Tibial artery (tissue), 4 donors: ENCODE data around the gene ARL3.
A peak's percentile ranks its signal among the peaks of the same experiment; 100 is the strongest.

Source experiments
- DNase-seq, 2 donors: peaks; one replicate each; pipeline ENCODE4 v3.0.0-alpha.2; 2019
- H3K27ac ChIP-seq, 2 donors: fragments of 200-600 bp; sonication (generic) in 1 of 2; 1 replicate in 1 of 2; 2 replicates in 1 of 2; pipeline ENCODE4 v1.5.1; 2018 to 2019; ENCODE audit warnings: mild to moderate bottlenecking in 1 of 2
- H3K27me3 ChIP-seq, 2 donors: fragments of 200-600 bp; sonication (generic) in 1 of 2; one replicate each; pipeline versions ENCODE4 v1.5.1 to v1.6.0; 2016 to 2019
- H3K36me3 ChIP-seq, 3 donors: fragments of 200-600 bp; sonication (generic) in 2 of 3; one replicate each; pipeline ENCODE4 v1.5.1; 2016 to 2019; ENCODE audit warnings: mild to moderate bottlenecking in 2 of 3
- H3K4me1 ChIP-seq, 4 donors: fragments of 200-600 bp; sonication (generic) in 2 of 4; 1 replicate in 3 of 4; 2 replicates in 1 of 4; pipeline ENCODE4 v1.5.1; 2016 to 2019
- H3K4me3 ChIP-seq, 2 donors: fragments of 200-600 bp; sonication (generic) in 1 of 2; 1 replicate in 1 of 2; 2 replicates in 1 of 2; pipeline ENCODE4 v1.5.1; 2018 to 2019; ENCODE audit warnings: mild to moderate bottlenecking in 2 of 2
- H3K9me3 ChIP-seq, 3 donors: fragments of 200-600 bp; sonication (generic) in 1 of 3; one replicate each; pipeline ENCODE4 v1.5.1; 2016 to 2019
- intact Hi-C: fragments of 100-400 bp; cut with DNase I; formaldehyde crosslinking; loops from one replicate; pipeline ENCODE4 v1.15.0; 2023; ENCODE audit warnings: low total_unique reads
- TF ChIP-seq, protein P1 (sequence below), 2 experiments: fragments of 200-600 bp in 1 of 2; fragments of 450-650 bp in 1 of 2; IDR thresholded peaks; one replicate each; pipeline ENCODE4 v1.5.1; 2017 to 2019; ENCODE audit warnings: antibody characterized with exemption in 2 of 2, mild to moderate bottlenecking in 1 of 2, moderate library complexity in 1 of 2

ARL3 gene

GRCh38 chr10:102651455-102652169 is 62.6 kb downstream of the ARL3 start:
- Histone ChIP-seq H3K4me1 (peaks cover 0 to 73% (median 54%) of the 10 kb centered on the region in 4 donors), H3K9me3 (no peaks in the 10 kb centered on the region), H3K36me3 (peaks cover 31 to 58% (median 52%) of the 10 kb centered on the region in 3 donors), H3K27me3 (no peaks in the 10 kb centered on the region), H3K27ac (peak overlapping the region in 1 of 2 donors; percentile 6), H3K4me3 (no peak overlapping the region)
- intact Hi-C loops: no loop called here
- TF ChIP-seq, protein P1, sequence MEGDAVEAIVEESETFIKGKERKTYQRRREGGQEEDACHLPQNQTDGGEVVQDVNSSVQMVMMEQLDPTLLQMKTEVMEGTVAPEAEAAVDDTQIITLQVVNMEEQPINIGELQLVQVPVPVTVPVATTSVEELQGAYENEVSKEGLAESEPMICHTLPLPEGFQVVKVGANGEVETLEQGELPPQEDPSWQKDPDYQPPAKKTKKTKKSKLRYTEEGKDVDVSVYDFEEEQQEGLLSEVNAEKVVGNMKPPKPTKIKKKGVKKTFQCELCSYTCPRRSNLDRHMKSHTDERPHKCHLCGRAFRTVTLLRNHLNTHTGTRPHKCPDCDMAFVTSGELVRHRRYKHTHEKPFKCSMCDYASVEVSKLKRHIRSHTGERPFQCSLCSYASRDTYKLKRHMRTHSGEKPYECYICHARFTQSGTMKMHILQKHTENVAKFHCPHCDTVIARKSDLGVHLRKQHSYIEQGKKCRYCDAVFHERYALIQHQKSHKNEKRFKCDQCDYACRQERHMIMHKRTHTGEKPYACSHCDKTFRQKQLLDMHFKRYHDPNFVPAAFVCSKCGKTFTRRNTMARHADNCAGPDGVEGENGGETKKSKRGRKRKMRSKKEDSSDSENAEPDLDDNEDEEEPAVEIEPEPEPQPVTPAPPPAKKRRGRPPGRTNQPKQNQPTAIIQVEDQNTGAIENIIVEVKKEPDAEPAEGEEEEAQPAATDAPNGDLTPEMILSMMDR (IDR thresholded peaks at IDR 0.05): no peak
- no peak for DNase-seq

DNA sequence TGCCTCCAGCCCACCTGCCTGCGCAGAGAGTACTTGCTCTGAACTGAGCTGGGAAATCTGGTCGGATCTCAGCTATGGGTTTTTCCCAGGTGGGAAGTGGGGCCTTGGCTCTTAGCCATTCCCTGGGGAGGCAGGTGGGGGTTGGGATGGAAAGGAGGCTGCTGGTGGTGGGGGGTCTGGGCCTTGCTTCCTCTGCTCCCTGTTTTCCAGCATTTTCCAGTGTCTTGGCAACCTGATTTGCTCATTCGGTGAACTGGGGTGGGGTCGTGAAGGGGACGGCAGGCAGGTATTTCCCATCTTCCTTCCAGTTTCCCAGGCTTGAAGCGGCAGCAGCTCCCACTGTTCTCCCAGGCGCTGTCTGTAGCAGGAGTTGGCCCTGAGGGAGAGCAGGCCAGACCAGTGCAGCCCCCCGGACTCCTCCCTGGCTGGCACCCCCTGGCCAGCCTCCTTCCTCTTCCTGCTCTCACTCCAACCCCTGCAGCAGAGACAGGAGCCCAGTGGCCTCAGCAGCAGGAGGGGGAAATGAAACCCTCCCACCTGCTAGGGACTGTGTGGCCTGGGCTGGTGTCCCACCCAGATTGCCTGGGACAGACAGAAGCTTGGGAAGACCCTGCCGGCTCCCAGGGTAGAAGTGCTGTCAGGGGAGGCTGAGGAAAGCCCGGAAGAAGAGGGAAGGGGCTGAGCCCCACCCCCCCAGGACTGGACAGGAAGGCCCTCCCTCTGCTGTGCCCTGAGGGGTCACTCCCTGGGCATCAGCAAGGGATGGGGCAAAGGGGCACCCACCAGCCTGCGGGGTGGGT is 63.3 kb downstream of the ARL3 start:
- H3K9me3 ChIP-seq: no peaks in the 10 kb centered on the region
- no peak for DNase-seq
- intact Hi-C loops: no loop called here
- peaks cover 23 to 51% (median 44%) of the 10 kb centered on the region in 3 donors for H3K36me3 ChIP-seq
- H3K27ac ChIP-seq: peak overlapping the region; percentile 6 to 97
- TF ChIP-seq, protein P1 (IDR thresholded peaks at IDR 0.05): no peak
- H3K4me1 ChIP-seq: peaks cover 0 to 77% (median 54%) of the 10 kb centered on the region in 4 donors
- no peaks in the 10 kb centered on the region for H3K27me3 ChIP-seq
- peak overlapping the region in 1 of 2 donors; percentile 90 for H3K4me3 ChIP-seq

DNA sequence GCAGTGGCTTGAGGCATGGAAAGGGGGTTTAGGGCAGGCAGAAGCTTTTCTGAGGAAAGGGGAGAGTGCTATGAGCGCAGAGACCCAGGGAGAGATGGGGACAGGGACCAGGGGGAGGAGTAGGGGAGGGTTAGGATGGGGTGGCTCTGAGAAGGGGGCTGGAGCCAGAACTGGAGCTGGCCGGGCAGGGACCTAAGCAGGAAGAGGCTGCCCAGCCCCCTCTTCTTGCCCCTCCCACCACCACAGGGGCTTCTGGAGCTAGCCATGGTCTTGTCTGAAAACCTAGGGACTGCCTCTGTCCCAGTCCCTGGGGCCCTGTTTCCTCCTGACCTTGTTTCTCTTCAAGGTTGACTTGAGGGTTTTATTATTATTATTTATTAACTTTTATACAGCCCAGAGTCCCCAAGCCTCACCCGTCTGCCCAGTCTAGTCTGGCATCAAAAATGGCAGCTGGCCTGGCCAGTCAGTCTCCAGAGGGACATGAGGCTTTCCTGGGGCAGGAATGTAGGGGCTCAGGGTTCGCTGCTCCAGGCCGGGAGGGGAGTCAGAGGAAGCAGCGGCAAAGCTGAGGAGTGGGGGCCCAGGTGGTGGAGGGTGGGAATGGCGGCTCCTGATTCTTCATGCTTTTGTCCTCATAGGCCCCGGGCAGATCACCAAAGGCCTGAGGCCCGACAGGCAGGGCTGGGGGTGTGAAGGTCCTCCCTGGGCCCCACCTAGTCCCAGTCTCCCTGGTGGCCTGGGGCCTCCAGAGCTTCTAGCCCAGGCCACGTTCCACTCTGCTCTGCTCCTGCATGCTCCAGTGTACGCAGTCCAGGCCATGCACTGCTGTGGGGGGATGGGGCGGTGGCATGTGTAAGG is 64.2 kb downstream of the ARL3 start:
- H3K9me3 ChIP-seq: no peaks in the 10 kb centered on the region
- peaks cover 0 to 77% (median 54%) of the 10 kb centered on the region in 4 donors for H3K4me1 ChIP-seq

DNA sequence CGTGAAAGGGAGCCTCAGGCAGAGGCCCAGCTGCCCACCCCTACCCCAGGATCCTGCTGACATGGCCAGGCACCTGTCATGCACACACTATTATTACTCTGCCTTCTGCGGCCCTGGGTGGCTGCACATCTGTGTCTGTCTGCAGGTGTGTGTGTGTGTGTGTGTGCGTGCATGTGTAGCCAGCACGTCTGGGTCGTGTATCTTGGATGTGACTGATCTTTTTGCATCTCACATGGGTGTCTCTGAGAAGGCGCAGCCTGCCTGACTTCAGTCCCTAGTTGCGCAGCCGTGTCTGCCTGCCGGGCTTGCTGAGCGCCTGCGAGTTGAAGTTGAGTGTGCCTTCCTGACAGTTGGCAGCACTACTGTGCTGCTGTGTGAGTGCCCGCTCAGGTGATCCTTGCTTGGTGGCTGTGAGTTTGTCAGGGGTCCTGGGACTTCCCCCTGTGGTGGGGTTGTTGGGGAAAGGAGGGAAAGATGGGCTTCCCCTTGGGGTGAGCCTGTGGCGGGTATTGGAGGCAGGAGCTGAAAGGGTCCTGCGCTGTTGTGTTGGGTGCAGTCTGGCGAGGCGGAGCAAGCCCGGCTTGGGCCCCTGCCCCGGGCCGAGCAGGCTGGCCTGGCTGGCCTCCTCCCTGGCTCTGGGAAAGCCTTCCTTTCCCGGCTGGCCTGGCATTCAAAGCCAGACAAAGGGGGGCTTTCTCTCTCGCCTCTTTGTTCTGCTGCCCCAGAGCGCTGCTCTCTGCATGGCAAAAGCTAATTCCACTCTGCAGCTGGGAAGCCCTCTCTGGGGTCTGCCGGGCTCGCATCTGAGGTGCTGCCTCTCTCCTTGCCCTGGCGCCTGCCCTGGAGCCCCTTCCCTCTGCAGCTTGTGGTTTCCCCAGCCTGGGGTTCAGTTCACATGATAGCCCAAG is 65.1 kb downstream of the ARL3 start:
- peaks cover 0 to 75% (median 54%) of the 10 kb centered on the region in 4 donors for H3K4me1 ChIP-seq
- TF ChIP-seq, protein P1 (IDR thresholded peaks at IDR 0.05): no peak
- H3K27me3 ChIP-seq: no peaks in the 10 kb centered on the region
- intact Hi-C loops: loop anchor here (5.0 kb wide), 1 partner anchor 63 kb away; the partner anchor contains the start of genes ARL3 and SFXN2
- H3K4me3 ChIP-seq: peak overlapping the region; percentile 86 to 90
- peak overlapping the region; percentile 97 to 99 for H3K27ac ChIP-seq
- no peak for DNase-seq
- no peaks in the 10 kb centered on the region for H3K9me3 ChIP-seq
- H3K36me3 ChIP-seq: peaks cover 7 to 33% (median 27%) of the 10 kb centered on the region in 3 donors

More for the DNA sequence above, 64.2 kb downstream of the ARL3 start:
- peak overlapping the region; percentile 6 to 97 for H3K27ac ChIP-seq
- no peak for DNase-seq
- TF ChIP-seq, protein P1 (IDR thresholded peaks at IDR 0.05): no peak
- peaks cover 15 to 42% (median 36%) of the 10 kb centered on the region in 3 donors for H3K36me3 ChIP-seq
- peak overlapping the region in 1 of 2 donors; percentile 90 for H3K4me3 ChIP-seq
- no peaks in the 10 kb centered on the region for H3K27me3 ChIP-seq
- intact Hi-C loops: loop anchor here (5.0 kb wide), 1 partner anchor 62 kb away; the partner anchor contains the start of genes ARL3 and SFXN2
